ENCODE measurements around the gene NT5C1B.

NT5C1B gene

GRCh38 chr2:18592372-18592771 lies 3.0 kb upstream of the NT5C1B start:
- no peak for TF ChIP-seq CTCF (IDR thresholded peaks at IDR 0.05; ENCODE audit: low read length, missing control alignments)
- no peak for DNase-seq (ENCODE audit: low read depth)
- H3K4me3 ChIP-seq (replicated peaks; ENCODE audit: low read depth, low read length), result no peak overlapping the region

GRCh38 chr2:18588802-18589201 lies 567 bp downstream of the NT5C1B start:
- no peak for TF ChIP-seq CTCF (IDR thresholded peaks at IDR 0.05; ENCODE audit: low read length, missing control alignments)
- no peak for DNase-seq (ENCODE audit: low read depth)
- H3K4me3 ChIP-seq (replicated peaks; ENCODE audit: low read depth, low read length), result no peak overlapping the region

GRCh38 chr2:18588049-18588448 lies 1.3 kb downstream of the NT5C1B start:
- no peak overlapping the region for H3K4me3 ChIP-seq (replicated peaks; ENCODE audit: low read depth, low read length)
- no peak for DNase-seq (ENCODE audit: low read depth)
- TF ChIP-seq CTCF (IDR thresholded peaks at IDR 0.05; ENCODE audit: low read length, missing control alignments), result no peak

GRCh38 chr2:18585526-18585925 lies 3.8 kb downstream of the NT5C1B start:
- no peak for TF ChIP-seq CTCF (IDR thresholded peaks at IDR 0.05; ENCODE audit: low read length, missing control alignments)
- no peak overlapping the region for H3K4me3 ChIP-seq (replicated peaks; ENCODE audit: low read depth, low read length)
- DNase-seq (ENCODE audit: low read depth), result no peak

GRCh38 chr2:18584608-18584954 lies 4.8 kb downstream of the NT5C1B start:
- DNase-seq (ENCODE audit: low read depth), result no peak
- no peak for TF ChIP-seq CTCF (IDR thresholded peaks at IDR 0.05; ENCODE audit: low read length, missing control alignments)

GRCh38 chr2:18583905-18584607 lies 5.3 kb downstream of the NT5C1B start:
- H3K4me3 ChIP-seq (replicated peaks; ENCODE audit: low read depth, low read length), result no peak overlapping the region
- no peak for TF ChIP-seq CTCF (IDR thresholded peaks at IDR 0.05; ENCODE audit: low read length, missing control alignments)
- DNase-seq (ENCODE audit: low read depth), result no peak

More at GRCh38 chr2:18584608-18584954, 4.8 kb downstream of the NT5C1B start:
- no peak overlapping the region for H3K4me3 ChIP-seq (replicated peaks; ENCODE audit: low read depth, low read length)

GRCh38 chr2:18580606-18581005 lies 8.8 kb downstream of the NT5C1B start:
- H3K4me3 ChIP-seq (replicated peaks; ENCODE audit: low read depth, low read length), result no peak overlapping the region
- no peak for TF ChIP-seq CTCF (IDR thresholded peaks at IDR 0.05; ENCODE audit: low read length, missing control alignments)
- DNase-seq (ENCODE audit: low read depth), result no peak
